ENCODE measurements around the gene HSD17B1.

DNA sequence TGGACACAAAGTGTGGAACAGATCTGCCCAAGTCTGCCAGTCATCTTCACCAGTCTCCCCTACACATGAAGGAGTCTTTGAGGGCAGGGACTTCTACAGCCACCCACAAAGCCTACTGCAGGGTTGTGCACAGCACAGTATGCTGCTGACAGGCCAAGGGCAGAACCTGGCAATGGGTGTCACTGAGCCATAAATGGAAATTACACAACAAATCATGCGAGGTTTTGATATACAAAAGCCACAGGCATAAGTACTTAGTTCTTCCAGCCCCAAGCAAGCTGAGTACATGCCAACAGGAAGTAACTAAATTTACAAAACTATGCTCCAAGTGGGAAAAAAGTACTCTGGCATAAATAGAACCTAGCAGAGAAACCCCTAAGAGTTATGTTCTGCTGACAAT, 32.6 kb downstream of the HSD17B1 start:
- TF ChIP-seq, protein P1, sequence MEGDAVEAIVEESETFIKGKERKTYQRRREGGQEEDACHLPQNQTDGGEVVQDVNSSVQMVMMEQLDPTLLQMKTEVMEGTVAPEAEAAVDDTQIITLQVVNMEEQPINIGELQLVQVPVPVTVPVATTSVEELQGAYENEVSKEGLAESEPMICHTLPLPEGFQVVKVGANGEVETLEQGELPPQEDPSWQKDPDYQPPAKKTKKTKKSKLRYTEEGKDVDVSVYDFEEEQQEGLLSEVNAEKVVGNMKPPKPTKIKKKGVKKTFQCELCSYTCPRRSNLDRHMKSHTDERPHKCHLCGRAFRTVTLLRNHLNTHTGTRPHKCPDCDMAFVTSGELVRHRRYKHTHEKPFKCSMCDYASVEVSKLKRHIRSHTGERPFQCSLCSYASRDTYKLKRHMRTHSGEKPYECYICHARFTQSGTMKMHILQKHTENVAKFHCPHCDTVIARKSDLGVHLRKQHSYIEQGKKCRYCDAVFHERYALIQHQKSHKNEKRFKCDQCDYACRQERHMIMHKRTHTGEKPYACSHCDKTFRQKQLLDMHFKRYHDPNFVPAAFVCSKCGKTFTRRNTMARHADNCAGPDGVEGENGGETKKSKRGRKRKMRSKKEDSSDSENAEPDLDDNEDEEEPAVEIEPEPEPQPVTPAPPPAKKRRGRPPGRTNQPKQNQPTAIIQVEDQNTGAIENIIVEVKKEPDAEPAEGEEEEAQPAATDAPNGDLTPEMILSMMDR (IDR thresholded peaks at IDR 0.05) = no peak
- TF ChIP-seq POLR2A (IDR thresholded peaks at IDR 0.05) (no peak), POLR2AphosphoS5 (IDR thresholded peaks at IDR 0.05; ENCODE audit: insufficient read depth in 1 of 2, low read depth in 1 of 2) (no peak)
